Panc1 (cell line): ENCODE results near the gene PRR14L. TPM values are rescaled to one million over a fixed set of nuclear protein-coding genes. Genes with fewer than 3 reads are reported as not detected.

Source experiments
- ATAC-seq: fragments of 200-7000 bp; cut with Tn5 transposase; 2 replicates; pipeline ENCODE4 v1.9.1; 2020; ENCODE audit warnings: mild to moderate bottlenecking, moderate library complexity
- BruUV-seq: library from RNA; stranded (reverse); fragments of 400-500 nt; replicated peaks from 2 replicates; lab custom pipeline; 2021; lab: Mats Ljungman, UMichigan
- CTCF ChIA-PET: fragments of 300-600 bp; sonication (Branson Sonifier 250); formaldehyde crosslinking; loops from one replicate; lab custom pipeline; 2022; ENCODE audit warnings: antibody characterized with exemption; lab: Charles Lee
- POLR2A ChIA-PET: fragments of 300-600 bp; sonication (Branson Sonifier 250); formaldehyde crosslinking; loops from one replicate; lab custom pipeline; 2022; ENCODE audit warnings: antibody characterized with exemption; lab: Charles Lee
- DNase-seq: peaks from one replicate; pipeline ENCODE4 v3.0.0-alpha.2; 2010; ENCODE audit warnings: low read depth, low spot score
- H3K27ac ChIP-seq: 2 replicates; pipeline ENCODE4 v1.5.1; 2011; ENCODE audit warnings: mild to moderate bottlenecking, low read length, inconsistent platforms
- H3K27me3 ChIP-seq: fragments of 200-500 bp; sonication (Bioruptor generic); 2 replicates; pipeline ENCODE4 v1.6.0; 2014; ENCODE audit warnings: low read length, inconsistent platforms; ENCODE audit not compliant: control insufficient read depth, insufficient read depth
- H3K36me3 ChIP-seq: fragments of 200-500 bp; sonication (Bioruptor generic); 2 replicates; pipeline ENCODE4 v1.5.1; 2014; ENCODE audit warnings: inconsistent platforms, mild to moderate bottlenecking, low read length, moderate library complexity; ENCODE audit not compliant: control insufficient read depth, insufficient read depth
- H3K4me1 ChIP-seq: 2 replicates; pipeline ENCODE4 v1.5.1; 2011; ENCODE audit warnings: inconsistent platforms, mild to moderate bottlenecking, low read length, moderate library complexity; ENCODE audit not compliant: control insufficient read depth, insufficient read depth
- H3K4me3 ChIP-seq, 2 experiments: 2 replicates each; pipeline ENCODE4 v1.5.1; 2011 to 2012; ENCODE audit warnings: low read depth in 2 of 2, low read length in 2 of 2, mild to moderate bottlenecking in 2 of 2, inconsistent platforms in 1 of 2, moderate library complexity in 1 of 2
- H3K9me3 ChIP-seq: fragments of 200-500 bp; sonication (Bioruptor generic); 2 replicates; pipeline ENCODE4 v1.5.1; 2014; ENCODE audit warnings: low read depth, mild to moderate bottlenecking, inconsistent platforms, low read length, moderate library complexity; ENCODE audit not compliant: control insufficient read depth, insufficient read depth
- CTCF ChIP-seq: fragments of 450-650 bp; IDR thresholded peaks from 2 replicates; pipeline ENCODE4 v1.5.1; 2017; ENCODE audit warnings: mild to moderate bottlenecking
- POLR2AphosphoS5 ChIP-seq: IDR thresholded peaks from 2 replicates; pipeline ENCODE4 v1.6.1; 2012; ENCODE audit warnings: mild to moderate bottlenecking, low read depth, low read length, moderate library complexity
- SIN3A ChIP-seq: IDR thresholded peaks from 2 replicates; pipeline ENCODE4 v1.6.1; 2012; ENCODE audit warnings: low read depth, mild to moderate bottlenecking, low read length, moderate library complexity, borderline replicate concordance; ENCODE audit not compliant: insufficient read depth
- TCF7L2 ChIP-seq: IDR thresholded peaks from 2 replicates; pipeline ENCODE4 v1.6.1; 2011; ENCODE audit warnings: mild to moderate bottlenecking, low read depth, low read length, inconsistent platforms
- in situ Hi-C: cut with HindIII; loops from 2 replicates; pipeline ENCODE4 v1.10.0; 2016; ENCODE audit warnings: low sequenced_read_pairs, low pct_unique_long_range_greater_than_20kb
- intact Hi-C: fragments of 100-400 bp; cut with micrococcal nuclease; formaldehyde crosslinking; loops from one replicate; pipeline ENCODE4 v1.10.0; 2022; ENCODE audit not compliant: unreplicated experiment
- total RNA-seq: library from RNA; stranded (reverse); gene quantifications from one replicate; pipeline ENCODE4 v1.2.1, GENCODE V29; 2021; ENCODE audit not compliant: unreplicated experiment
- TF ChIP-seq, protein P1 (sequence below), 2 experiments: IDR thresholded peaks; 2 replicates each; pipeline ENCODE4 v1.6.1; 2011 to 2012; ENCODE audit warnings: low read depth in 2 of 2, control low read depth in 1 of 2, low read length in 1 of 2, mild to moderate bottlenecking in 1 of 2, moderate library complexity in 1 of 2; ENCODE audit not compliant: insufficient read depth in 1 of 2

Gene PRR14L
- total RNA-seq, 1 experiment from 2014 or later: 45.7 TPM

GRCh38 chr22:31691408-31691807 is 58.5 kb downstream of the PRR14L start:
- DNase-seq (no peak), ATAC-seq (no peak)
- no peak overlapping the region for H3K27ac ChIP-seq
- ChIA-PET CTCF (interaction anchor here (0.6 kb wide), 1 partner anchor 14 kb away, joined by 3 read pairs; no protein-coding TSS in a partner anchor), POLR2A (no interaction called here)
- TF ChIP-seq POLR2AphosphoS5 (no peak), CTCF (no peak), SIN3A (no peak), TCF7L2 (no peak)
- TF ChIP-seq, protein P1, sequence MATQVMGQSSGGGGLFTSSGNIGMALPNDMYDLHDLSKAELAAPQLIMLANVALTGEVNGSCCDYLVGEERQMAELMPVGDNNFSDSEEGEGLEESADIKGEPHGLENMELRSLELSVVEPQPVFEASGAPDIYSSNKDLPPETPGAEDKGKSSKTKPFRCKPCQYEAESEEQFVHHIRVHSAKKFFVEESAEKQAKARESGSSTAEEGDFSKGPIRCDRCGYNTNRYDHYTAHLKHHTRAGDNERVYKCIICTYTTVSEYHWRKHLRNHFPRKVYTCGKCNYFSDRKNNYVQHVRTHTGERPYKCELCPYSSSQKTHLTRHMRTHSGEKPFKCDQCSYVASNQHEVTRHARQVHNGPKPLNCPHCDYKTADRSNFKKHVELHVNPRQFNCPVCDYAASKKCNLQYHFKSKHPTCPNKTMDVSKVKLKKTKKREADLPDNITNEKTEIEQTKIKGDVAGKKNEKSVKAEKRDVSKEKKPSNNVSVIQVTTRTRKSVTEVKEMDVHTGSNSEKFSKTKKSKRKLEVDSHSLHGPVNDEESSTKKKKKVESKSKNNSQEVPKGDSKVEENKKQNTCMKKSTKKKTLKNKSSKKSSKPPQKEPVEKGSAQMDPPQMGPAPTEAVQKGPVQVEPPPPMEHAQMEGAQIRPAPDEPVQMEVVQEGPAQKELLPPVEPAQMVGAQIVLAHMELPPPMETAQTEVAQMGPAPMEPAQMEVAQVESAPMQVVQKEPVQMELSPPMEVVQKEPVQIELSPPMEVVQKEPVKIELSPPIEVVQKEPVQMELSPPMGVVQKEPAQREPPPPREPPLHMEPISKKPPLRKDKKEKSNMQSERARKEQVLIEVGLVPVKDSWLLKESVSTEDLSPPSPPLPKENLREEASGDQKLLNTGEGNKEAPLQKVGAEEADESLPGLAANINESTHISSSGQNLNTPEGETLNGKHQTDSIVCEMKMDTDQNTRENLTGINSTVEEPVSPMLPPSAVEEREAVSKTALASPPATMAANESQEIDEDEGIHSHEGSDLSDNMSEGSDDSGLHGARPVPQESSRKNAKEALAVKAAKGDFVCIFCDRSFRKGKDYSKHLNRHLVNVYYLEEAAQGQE (IDR thresholded peaks at IDR 0.05; ENCODE audit: insufficient read depth in 1 of 2, low read depth in 2 of 2, low read length in 1 of 2): no peak
- in situ Hi-C loops: no loop called here
- no peaks in the 10 kb centered on the region for H3K27me3 ChIP-seq
- H3K4me1 ChIP-seq: no peaks in the 10 kb centered on the region
- BruUV-seq: no TSS peak
- H3K4me3 ChIP-seq: no peak overlapping the region
- intact Hi-C loops: no loop called here
- no peaks in the 10 kb centered on the region for H3K9me3 ChIP-seq
- no peaks in the 10 kb centered on the region; the same call in 1 of the 2 replicates for H3K36me3 ChIP-seq

- TF ChIP-seq, protein P1 (IDR thresholded peaks at IDR 0.05; ENCODE audit: insufficient read depth in 1 of 2, low read depth in 2 of 2, low read length in 1 of 2): no peak
- TF ChIP-seq TCF7L2: no peak
- TF ChIP-seq CTCF: no peak
- TF ChIP-seq POLR2AphosphoS5: no peak
- no peak for TF ChIP-seq SIN3A
- ChIA-PET CTCF (no interaction called here), POLR2A (no interaction called here)
- no peak overlapping the region for H3K4me3 ChIP-seq
- intact Hi-C loops (no loop called here), in situ Hi-C loops (no loop called here)
- H3K27me3 ChIP-seq: no peaks in the 10 kb centered on the region
- ATAC-seq (no peak), DNase-seq (no peak)
- no peak overlapping the region for H3K27ac ChIP-seq
- no peaks in the 10 kb centered on the region for H3K9me3 ChIP-seq
- H3K4me1 ChIP-seq: peaks cover 3% of the 10 kb centered on the region; the same call in 1 of the 2 replicates
- H3K36me3 ChIP-seq: no peaks in the 10 kb centered on the region; the same call in 1 of the 2 replicates
- no TSS peak for BruUV-seq
Observed at GRCh38 chr22:31683181-31684105, 66.5 kb downstream of the PRR14L start.
